Natural killer cell (primary cell): Measurements from ENCODE around the gene AUTS2. TPM values are rescaled to one million over a fixed set of nuclear protein-coding genes. Genes with fewer than 3 reads are reported as not detected.

Experiments used
- ATAC-seq, 3 donors: fragments of 150-1000 bp in 2 of 3; fragments of 200-7000 bp in 1 of 3; cut with Tn5 transposase; 1 replicate in 1 of 3; 2 replicates in 2 of 3; pipeline ENCODE4 v1.10.0; 2021; ENCODE audit warnings: mild to moderate bottlenecking in 2 of 3, moderate library complexity in 2 of 3
- DNase-seq, 2 donors: peaks; one replicate each; pipeline versions ENCODE4 v3.0.0 to v3.0.0-alpha.2; 2013 to 2021; ENCODE audit warnings: mixed read lengths in 1 of 2
- H3K27ac ChIP-seq: one replicate; pipeline ENCODE4 v1.5.1; 2013; ENCODE audit warnings: mild to moderate bottlenecking, low read length
- H3K27me3 ChIP-seq: one replicate; pipeline ENCODE4 v1.6.1; 2013; ENCODE audit warnings: low read length; ENCODE audit not compliant: control insufficient read depth, insufficient read depth
- H3K36me3 ChIP-seq: one replicate; pipeline ENCODE4 v1.6.1; 2013; ENCODE audit warnings: low read length; ENCODE audit not compliant: control insufficient read depth, insufficient read depth
- H3K4me1 ChIP-seq: one replicate; pipeline ENCODE4 v1.6.1; 2013; ENCODE audit warnings: low read length; ENCODE audit not compliant: control insufficient read depth, insufficient read depth
- H3K4me3 ChIP-seq: one replicate; pipeline ENCODE4 v1.5.1; 2013; ENCODE audit warnings: low read length
- H3K9me3 ChIP-seq: one replicate; pipeline ENCODE4 v1.6.1; 2013; ENCODE audit warnings: low read length; ENCODE audit not compliant: control insufficient read depth, insufficient read depth
- H3K27ac Mint-ChIP-seq, 2 donors: one replicate each; pipeline ENCODE4 v1.8.0; 2022; ENCODE audit warnings: mild to moderate bottlenecking in 2 of 2, mixed read lengths in 2 of 2, moderate library complexity in 1 of 2
- H3K27me3 Mint-ChIP-seq, 2 donors: one replicate each; pipeline ENCODE4 v1.8.0; 2022; ENCODE audit warnings: low read depth in 2 of 2, mixed read lengths in 2 of 2
- H3K36me3 Mint-ChIP-seq: one replicate; pipeline ENCODE4 v1.8.0; 2022; ENCODE audit warnings: mixed read lengths
- H3K4me1 Mint-ChIP-seq, 2 donors: one replicate each; pipeline ENCODE4 v1.8.0; 2022; ENCODE audit warnings: mixed read lengths in 2 of 2
- H3K4me3 Mint-ChIP-seq: one replicate; pipeline ENCODE4 v1.8.0; 2022; ENCODE audit warnings: mild to moderate bottlenecking, moderate library complexity, mixed read lengths
- H3K9me3 Mint-ChIP-seq, 2 donors: one replicate each; pipeline ENCODE4 v1.8.0; 2022; ENCODE audit warnings: mixed read lengths in 2 of 2
- CTCF ChIP-seq: fragments of 200-600 bp; IDR thresholded peaks from one replicate; pipeline ENCODE4 v1.8.0; 2022; ENCODE audit warnings: antibody characterized with exemption
- WGBS: methylation state at CpG from one replicate; pipeline ENCODE4 v1.1.7; 2013; ENCODE audit warnings: missing lambda C conversion rate; ENCODE audit not compliant: insufficient coverage; 5-methylcytosine and 5-hydroxymethylcytosine counted together
- intact Hi-C: fragments of 100-400 bp; cut with micrococcal nuclease; formaldehyde crosslinking; loops from one replicate; pipeline ENCODE4 v1.14.2; 2022
- total RNA-seq, 4 donors: library from RNA; stranded (reverse); fragments of 120-200 nt in 1 of 4; gene quantifications; one replicate each; pipeline versions ENCODE4 v1.2.3 to v1.2.4, GENCODE V29; 2013 to 2022

AUTS2 gene
- total RNA-seq, 3 donors from 2014 or later (not counting 1 experiment from before 2014, with no cell fraction given) = 147 to 197 (median 155) TPM

GRCh38 chr7:70052691-70053090 is 454.4 kb downstream of the AUTS2 start:
- Mint-ChIP-seq H3K4me3 (no peak overlapping the region), H3K27ac (no peak overlapping the region), H3K9me3 (no peaks in the 10 kb centered on the region), H3K27me3 (peaks cover 3 to 4% of the 10 kb centered on the region in 2 donors), H3K4me1 (peaks cover 0 to 5% of the 10 kb centered on the region in 2 donors), H3K36me3 (no peaks in the 10 kb centered on the region)
- intact Hi-C loops = no loop called here
- Histone ChIP-seq H3K36me3 (no peaks in the 10 kb centered on the region), H3K27me3 (no peaks in the 10 kb centered on the region), H3K9me3 (no peaks in the 10 kb centered on the region), H3K4me1 (no peaks in the 10 kb centered on the region), H3K27ac (no peak overlapping the region), H3K4me3 (no peak overlapping the region)
- DNase-seq (no peak), ATAC-seq (no peak)
- no peak for TF ChIP-seq CTCF

GRCh38 chr7:70053421-70053820 is 455.1 kb downstream of the AUTS2 start:
- H3K4me3 Mint-ChIP-seq = no peak overlapping the region
- DNase-seq (no peak), ATAC-seq (no peak)
- no peaks in the 10 kb centered on the region for H3K36me3 Mint-ChIP-seq
- peaks cover 4 to 7% of the 10 kb centered on the region in 2 donors for H3K27me3 Mint-ChIP-seq
- peaks cover 0 to 5% of the 10 kb centered on the region in 2 donors for H3K4me1 Mint-ChIP-seq
- H3K4me3 ChIP-seq = no peak overlapping the region
- no peaks in the 10 kb centered on the region for H3K9me3 Mint-ChIP-seq
- H3K4me1 ChIP-seq = no peaks in the 10 kb centered on the region
- no peak overlapping the region for H3K27ac Mint-ChIP-seq
- no peak for TF ChIP-seq CTCF
- no peaks in the 10 kb centered on the region for H3K36me3 ChIP-seq
- 100% methylated on average over 2 of the region's 2 CpGs for WGBS
- intact Hi-C loops = no loop called here
- no peaks in the 10 kb centered on the region for H3K27me3 ChIP-seq
- no peaks in the 10 kb centered on the region for H3K9me3 ChIP-seq
- H3K27ac ChIP-seq = no peak overlapping the region

GRCh38 chr7:70053989-70054388 is 455.7 kb downstream of the AUTS2 start:
- H3K9me3 Mint-ChIP-seq = no peaks in the 10 kb centered on the region
- no peaks in the 10 kb centered on the region for H3K36me3 ChIP-seq
- no peaks in the 10 kb centered on the region for H3K4me1 ChIP-seq
- H3K27ac Mint-ChIP-seq = no peak overlapping the region
- no peaks in the 10 kb centered on the region for H3K36me3 Mint-ChIP-seq
- DNase-seq = no peak
- H3K4me1 Mint-ChIP-seq = peaks cover 3 to 6% of the 10 kb centered on the region in 2 donors
- H3K27me3 Mint-ChIP-seq = peaks cover 5 to 7% of the 10 kb centered on the region in 2 donors
- no peak overlapping the region for H3K4me3 Mint-ChIP-seq
- no peaks in the 10 kb centered on the region for H3K27me3 ChIP-seq
- H3K9me3 ChIP-seq = no peaks in the 10 kb centered on the region
- H3K27ac ChIP-seq = no peak overlapping the region
- no peak for TF ChIP-seq CTCF
- no peak overlapping the region for H3K4me3 ChIP-seq
- 91% methylated on average over 1 of the region's 1 CpG for WGBS
- intact Hi-C loops = no loop called here
- no peak for ATAC-seq

GRCh38 chr7:70056363-70056762 is 458.1 kb downstream of the AUTS2 start:
- no peaks in the 10 kb centered on the region for H3K36me3 Mint-ChIP-seq
- Histone ChIP-seq H3K27me3 (no peaks in the 10 kb centered on the region), H3K4me1 (peaks cover 7% of the 10 kb centered on the region), H3K9me3 (no peaks in the 10 kb centered on the region), H3K27ac (no peak overlapping the region), H3K36me3 (no peaks in the 10 kb centered on the region), H3K4me3 (no peak overlapping the region)
- peaks cover 6 to 7% of the 10 kb centered on the region in 2 donors for H3K27me3 Mint-ChIP-seq
- H3K27ac Mint-ChIP-seq = no peak overlapping the region
- ATAC-seq (no peak), DNase-seq (no peak)
- H3K9me3 Mint-ChIP-seq = no peaks in the 10 kb centered on the region
- TF ChIP-seq CTCF = no peak
- WGBS = 94% methylated on average over 1 of the region's 1 CpG
- intact Hi-C loops = no loop called here
- peaks cover 25 to 29% of the 10 kb centered on the region in 2 donors for H3K4me1 Mint-ChIP-seq
- H3K4me3 Mint-ChIP-seq = no peak overlapping the region
